Gastroesophageal sphincter (tissue), 4 donors: Measurements from ENCODE around the gene SLC8A1. TPM values are rescaled to one million over a fixed set of nuclear protein-coding genes. Genes with fewer than 3 reads are reported as not detected.

Experiments
- ATAC-seq: fragments of 150-250 bp; one replicate; pipeline ENCODE4 v1.9.1; 2016; ENCODE audit warnings: mild to moderate bottlenecking, moderate library complexity
- H3K27ac ChIP-seq, 4 donors: fragments of 200-600 bp; sonication (generic) in 3 of 4; 1 replicate in 3 of 4; 2 replicates in 1 of 4; pipeline ENCODE4 v1.5.1; 2016 to 2019
- H3K27me3 ChIP-seq: fragments of 200-600 bp; sonication (generic); one replicate; pipeline ENCODE4 v1.5.1; 2019
- H3K36me3 ChIP-seq, 2 donors: fragments of 200-600 bp; sonication (generic); one replicate each; pipeline ENCODE4 v1.5.1; 2019; ENCODE audit warnings: control low read depth in 1 of 2
- H3K4me1 ChIP-seq, 3 donors: fragments of 200-600 bp; sonication (generic); 1 replicate in 2 of 3; 2 replicates in 1 of 3; pipeline ENCODE4 v1.5.1; 2016 to 2019; ENCODE audit warnings: control low read depth in 2 of 3
- H3K4me3 ChIP-seq, 2 donors: fragments of 200-600 bp; sonication (generic); one replicate each; pipeline ENCODE4 v1.5.1; 2019; ENCODE audit warnings: mild to moderate bottlenecking in 1 of 2, moderate library complexity in 1 of 2
- H3K9me3 ChIP-seq, 3 donors: fragments of 200-600 bp; sonication (generic); one replicate each; pipeline ENCODE4 v1.5.1; 2017 to 2019; ENCODE audit warnings: control low read depth in 2 of 3
- CTCF ChIP-seq, 4 experiments: fragments of 200-600 bp in 2 of 4; fragments of 450-650 bp in 2 of 4; sonication (generic) in 1 of 4; IDR thresholded peaks; one replicate each; pipeline ENCODE4 v1.5.1; 2017 to 2019; ENCODE audit warnings: antibody characterized with exemption in 4 of 4, mild to moderate bottlenecking in 2 of 4, moderate library complexity in 2 of 4
- EP300 ChIP-seq: sonication (generic); formaldehyde crosslinking; IDR thresholded peaks from one replicate; pipeline ENCODE4 v1.6.1; 2017; ENCODE audit warnings: antibody characterized with exemption, mild to moderate bottlenecking
- POLR2A ChIP-seq, 2 donors: fragments of 450-650 bp; IDR thresholded peaks; one replicate each; pipeline ENCODE4 v1.6.1; 2017; ENCODE audit warnings: antibody characterized with exemption in 2 of 2, mild to moderate bottlenecking in 2 of 2, moderate library complexity in 1 of 2
- POLR2AphosphoS5 ChIP-seq: sonication (generic); formaldehyde crosslinking; IDR thresholded peaks from one replicate; pipeline ENCODE4 v1.6.1; 2017; ENCODE audit warnings: antibody characterized with exemption
- WGBS, 2 donors: methylation state at CpG; one replicate each; pipeline ENCODE4 v1.1.5; 2018; ENCODE audit warnings: low coverage in 1 of 2; 5-methylcytosine and 5-hydroxymethylcytosine counted together
- total RNA-seq, 4 donors: library from RNA; depleted of rRNA; stranded (reverse); fragments of >200 nt; gene quantifications; one replicate each; pipeline ENCODE4 v1.1.0, GENCODE V29; 2016

SLC8A1 gene
- total RNA-seq, 4 donors from 2014 or later, result 76.3 to 168 (median 146) TPM

DNA sequence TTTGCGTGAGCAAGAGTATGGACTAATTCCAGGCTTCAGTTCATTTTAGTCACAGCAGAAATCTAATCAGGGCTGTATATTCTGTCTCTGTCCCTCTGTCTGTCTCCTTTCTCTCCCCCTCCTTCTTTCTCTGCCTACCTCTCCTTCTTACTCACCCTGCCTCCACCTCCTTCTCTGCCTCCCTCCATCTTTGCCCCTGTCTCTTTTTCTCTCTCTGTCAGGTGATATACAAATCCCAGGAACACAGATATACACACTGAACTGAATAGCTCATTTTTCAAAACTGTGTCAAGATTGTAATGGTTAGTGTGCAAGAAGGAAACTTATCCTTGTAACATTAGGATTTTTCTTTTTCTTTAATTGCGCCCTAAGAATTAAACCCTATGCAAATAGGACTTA is 32.5 kb downstream of the SLC8A1 start:
- no peak for TF ChIP-seq POLR2A (IDR thresholded peaks at IDR 0.05)
- TF ChIP-seq CTCF (IDR thresholded peaks at IDR 0.05), result no peak
- no peak for TF ChIP-seq EP300
- TF ChIP-seq POLR2AphosphoS5, result no peak
- H3K27ac ChIP-seq, result peak overlapping the region; percentile 72 to 89 (median 82)
- ATAC-seq, result no peak
- peaks cover 7 to 59% (median 12%) of the 10 kb centered on the region in 3 donors for H3K4me1 ChIP-seq
- H3K27me3 ChIP-seq, result no peaks in the 10 kb centered on the region
- 32 to 41% methylated on average over 2 of the region's 2 CpGs for WGBS, 2 donors
- no peak overlapping the region for H3K4me3 ChIP-seq
- H3K9me3 ChIP-seq, result no peaks in the 10 kb centered on the region
- no peaks in the 10 kb centered on the region for H3K36me3 ChIP-seq

DNA sequence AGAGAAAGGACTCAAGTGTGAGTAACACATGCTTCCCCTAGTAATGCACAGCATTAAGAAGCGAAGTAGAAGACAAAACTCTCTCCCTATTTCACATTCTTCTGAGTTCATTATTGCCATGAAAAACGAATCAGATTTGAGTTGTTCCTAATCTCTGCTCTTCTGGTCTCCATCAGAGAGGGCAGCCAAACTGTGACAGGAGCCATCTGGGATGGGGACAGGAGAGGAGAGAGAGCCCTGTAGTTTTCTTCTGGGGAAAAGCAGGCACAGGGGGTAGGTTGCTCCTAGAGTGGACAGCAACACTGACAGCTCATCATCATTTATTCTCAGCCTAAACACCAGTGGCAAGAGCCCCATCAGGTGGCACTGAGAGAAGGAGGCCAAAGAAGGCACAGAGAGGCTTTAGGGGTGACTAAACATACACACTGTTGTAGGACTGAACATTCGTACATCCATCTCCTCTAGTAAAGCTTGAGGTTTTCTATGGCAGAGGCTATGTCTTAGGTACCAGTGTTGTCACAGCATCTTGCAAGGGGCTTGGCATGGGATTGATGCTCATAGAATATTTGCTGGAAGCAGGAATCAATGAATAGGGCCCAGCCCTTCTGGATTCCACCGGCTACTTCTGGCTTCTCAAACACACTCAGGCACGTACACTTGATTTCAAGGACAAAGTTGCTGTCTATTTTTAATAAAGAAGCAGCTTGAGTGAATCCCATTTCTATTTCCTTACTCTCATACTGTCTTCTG is 33.1 kb downstream of the SLC8A1 start:
- 20 to 32% methylated on average over 4 to 5 of the region's 5 CpGs for WGBS, 2 donors
- Histone ChIP-seq H3K36me3 (no peaks in the 10 kb centered on the region), H3K4me3 (no peak overlapping the region), H3K4me1 (peaks cover 7 to 59% (median 12%) of the 10 kb centered on the region in 3 donors), H3K27me3 (no peaks in the 10 kb centered on the region), H3K9me3 (no peaks in the 10 kb centered on the region), H3K27ac (peak overlapping the region; percentile 72 to 89 (median 82))
- ATAC-seq, result peak; percentile 39
- TF ChIP-seq CTCF (IDR thresholded peaks at IDR 0.05) (no peak), POLR2AphosphoS5 (no peak), EP300 (no peak), POLR2A (IDR thresholded peaks at IDR 0.05) (no peak)

GRCh38 chr2:40416486-40416885 is 35.4 kb downstream of the SLC8A1 start:
- 63 to 100% methylated on average over 1 of the region's 1 CpG for WGBS, 2 donors
- no peak for ATAC-seq
- TF ChIP-seq EP300 (no peak), POLR2AphosphoS5 (no peak), CTCF (IDR thresholded peaks at IDR 0.05) (no peak), POLR2A (IDR thresholded peaks at IDR 0.05) (no peak)
- Histone ChIP-seq H3K4me3 (no peak overlapping the region), H3K27ac (peak overlapping the region in 2 of 4 donors; percentile 18 to 72), H3K36me3 (no peaks in the 10 kb centered on the region), H3K27me3 (no peaks in the 10 kb centered on the region), H3K9me3 (no peaks in the 10 kb centered on the region), H3K4me1 (peaks cover 7 to 51% (median 8%) of the 10 kb centered on the region in 3 donors)

DNA sequence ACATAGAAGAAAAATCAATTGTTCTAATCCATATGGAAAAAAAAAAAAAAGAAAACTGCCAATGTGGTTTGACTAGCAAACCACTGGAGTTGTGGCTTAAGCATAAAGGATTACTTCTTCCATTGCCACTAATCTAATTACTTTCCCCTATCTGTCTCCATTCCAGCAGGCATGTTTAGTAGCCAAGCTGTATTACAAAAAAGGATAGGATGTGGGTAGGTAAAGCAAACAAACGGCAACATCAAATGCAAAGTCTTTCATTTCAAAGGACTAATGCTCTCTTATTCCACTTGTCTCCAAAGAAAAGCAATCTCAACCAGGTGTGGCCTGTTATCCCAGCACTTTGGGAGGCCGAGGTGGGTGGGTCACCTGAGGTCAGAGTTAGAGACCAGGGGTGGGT is 36.5 kb downstream of the SLC8A1 start:
- WGBS, 2 donors, result 82 to 85% methylated on average over 2 of the region's 2 CpGs
- Histone ChIP-seq H3K4me1 (peaks cover 6 to 41% (median 7%) of the 10 kb centered on the region in 3 donors), H3K27me3 (no peaks in the 10 kb centered on the region), H3K4me3 (no peak overlapping the region), H3K27ac (peak overlapping the region in 1 of 4 donors; percentile 13), H3K9me3 (no peaks in the 10 kb centered on the region), H3K36me3 (no peaks in the 10 kb centered on the region)
- TF ChIP-seq POLR2AphosphoS5, result no peak
- TF ChIP-seq CTCF (IDR thresholded peaks at IDR 0.05), result no peak
- no peak for TF ChIP-seq EP300
- no peak for TF ChIP-seq POLR2A (IDR thresholded peaks at IDR 0.05)
- no peak for ATAC-seq

- Histone ChIP-seq H3K27me3 (no peaks in the 10 kb centered on the region), H3K27ac (no peak overlapping the region), H3K4me3 (no peak overlapping the region), H3K36me3 (no peaks in the 10 kb centered on the region), H3K4me1 (peaks cover 0 to 24% (median 3%) of the 10 kb centered on the region in 3 donors), H3K9me3 (no peaks in the 10 kb centered on the region)
- TF ChIP-seq CTCF (IDR thresholded peaks at IDR 0.05), result no peak
- TF ChIP-seq POLR2A (IDR thresholded peaks at IDR 0.05), result no peak
- TF ChIP-seq POLR2AphosphoS5, result no peak
- WGBS, 2 donors, result 89 to 100% methylated on average over 1 of the region's 1 CpG
- ATAC-seq, result no peak
Measured at GRCh38 chr2:40412456-40412855, 39.4 kb downstream of the SLC8A1 start.
